GM21529 (cell line): ENCODE measurements around the gene RILPL2.
"Not testable (repeated sequence)": the region's sequence is repeated elsewhere in the genome, so short reads cannot be mapped to it uniquely, and the experiment has no call there.

Experiments used
- ATAC-seq: cut with Tn5 transposase; IDR thresholded peaks from one replicate; pipeline ENCODE4 v1.9.1; 2021; ENCODE audit not compliant: unreplicated experiment

The RILPL2 gene

GRCh38 chr12:123407269-123407668 lies 29.2 kb downstream of the RILPL2 start:
- ATAC-seq, result not testable (repeated sequence)

GRCh38 chr12:123404581-123404980 lies 31.9 kb downstream of the RILPL2 start:
- no peak for ATAC-seq

GRCh38 chr12:123401753-123402683 lies 34.5 kb downstream of the RILPL2 start:
- ATAC-seq, result no peak

- ATAC-seq, result no peak
Measured at GRCh38 chr12:123399255-123399617, 37.2 kb downstream of the RILPL2 start.

GRCh38 chr12:123398550-123399254 lies 37.8 kb downstream of the RILPL2 start:
- no peak for ATAC-seq

- no peak for ATAC-seq
Measured at GRCh38 chr12:123398177-123398549, 38.3 kb downstream of the RILPL2 start.

GRCh38 chr12:123397400-123397799 lies 39.1 kb downstream of the RILPL2 start:
- ATAC-seq, result no peak

- ATAC-seq, result no peak
Measured at GRCh38 chr12:123396954-123397353, 39.5 kb downstream of the RILPL2 start.

GRCh38 chr12:123396543-123396942 lies 39.9 kb downstream of the RILPL2 start:
- no peak for ATAC-seq

GRCh38 chr12:123395236-123395635 lies 41.2 kb downstream of the RILPL2 start:
- ATAC-seq, result no peak

- ATAC-seq, result no peak
Measured at GRCh38 chr12:123393747-123394146, 42.7 kb downstream of the RILPL2 start.

GRCh38 chr12:123391546-123392343 lies 44.7 kb downstream of the RILPL2 start:
- ATAC-seq, result no peak

- ATAC-seq, result no peak
Measured at GRCh38 chr12:123390498-123391426, 45.7 kb downstream of the RILPL2 start.

GRCh38 chr12:123389560-123390351 lies 46.7 kb downstream of the RILPL2 start:
- ATAC-seq, result peak; percentile 25

- ATAC-seq, result no peak
Measured at GRCh38 chr12:123388951-123389559, 47.4 kb downstream of the RILPL2 start.

GRCh38 chr12:123388177-123388950 lies 48.1 kb downstream of the RILPL2 start:
- ATAC-seq, result peak; percentile 30

- no peak for ATAC-seq
Measured at GRCh38 chr12:123387508-123388176, 48.8 kb downstream of the RILPL2 start.

- not testable (repeated sequence) for ATAC-seq
Measured at GRCh38 chr12:123385536-123385935, 50.9 kb downstream of the RILPL2 start.
